HCT116 (cell line): ENCODE measurements around the gene TIRAP. TPM values are rescaled to one million over a fixed set of nuclear protein-coding genes. Genes with fewer than 3 reads are reported as not detected.

ENCODE experiments used
- ATAC-seq: fragments of 200-7000 bp; cut with Tn5 transposase; 2 replicates; pipeline ENCODE4 v1.9.1; 2020; ENCODE audit warnings: mild to moderate bottlenecking, moderate library complexity
- BruUV-seq: library from RNA; stranded (reverse); fragments of 400-500 nt; replicated peaks from 2 replicates; lab custom pipeline; 2021; lab: Mats Ljungman, UMichigan
- CTCF ChIA-PET: fragments of 300-600 bp; sonication (Branson Sonifier 250); formaldehyde crosslinking; loops from one replicate; lab custom pipeline; 2021; ENCODE audit warnings: antibody characterized with exemption; lab: Charles Lee
- POLR2A ChIA-PET: fragments of 300-600, 350-600 bp; sonication (Branson Sonifier 250); formaldehyde crosslinking; loops from one replicate; lab custom pipeline; 2021; ENCODE audit warnings: antibody characterized with exemption; lab: Charles Lee
- RAD21 ChIA-PET, 2 experiments: fragments of 300-600 bp; sonication (Branson Sonifier 250); formaldehyde crosslinking; loops; one replicate each; lab custom pipeline; 2023; ENCODE audit warnings: low total read pairs in 2 of 2; ENCODE audit not compliant: uncharacterized antibody in 2 of 2, unreplicated experiment in 2 of 2, low non-redundant PET in 1 of 2; lab: Charles Lee
- DNase-seq: peaks from one replicate; pipeline ENCODE4 v3.0.0-alpha.2; 2010; ENCODE audit warnings: low read depth, low spot score
- H2AFZ ChIP-seq: fragments of 200-600 bp; shearing (Covaris generic), sonication (generic); 2 replicates; pipeline ENCODE4 v1.6.1; 2017; ENCODE audit warnings: low read depth, mixed run types, mixed read lengths, antibody characterized with exemption, low read length; ENCODE audit not compliant: poor library complexity, severe bottlenecking
- H3K27ac ChIP-seq: 2 replicates; pipeline ENCODE4 v1.5.1; 2012; ENCODE audit warnings: low read depth, low read length
- H3K27me3 ChIP-seq: fragments of 200-600 bp; sonication (generic); 2 replicates; pipeline ENCODE4 v1.6.1; 2016; ENCODE audit warnings: mixed run types, low read length, mixed read lengths; ENCODE audit not compliant: insufficient read depth
- H3K36me3 ChIP-seq, 2 experiments: fragments of 200-500 bp in 1 of 2; fragments of 200-600 bp in 1 of 2; sonication (Bioruptor generic) in 1 of 2; sonication (generic) in 1 of 2; 2 replicates each; pipeline versions ENCODE4 v1.5.1 to v1.6.1; 2014 to 2016; ENCODE audit warnings: low read length in 2 of 2, inconsistent platforms in 1 of 2, mixed read lengths in 1 of 2, mixed run types in 1 of 2; ENCODE audit not compliant: insufficient read depth in 2 of 2, control insufficient read depth in 1 of 2
- H3K4me1 ChIP-seq, 2 experiments: fragments of 200-600 bp in 1 of 2; sonication (generic) in 1 of 2; 2 replicates each; pipeline versions ENCODE4 v1.5.1 to v1.6.1; 2012 to 2017; ENCODE audit warnings: low read length in 2 of 2, inconsistent platforms in 1 of 2, mild to moderate bottlenecking in 1 of 2, mixed read lengths in 1 of 2, mixed run types in 1 of 2, moderate library complexity in 1 of 2; ENCODE audit not compliant: insufficient read depth in 2 of 2, control insufficient read depth in 1 of 2
- H3K4me2 ChIP-seq: fragments of 200-600 bp; sonication (generic); 2 replicates; pipeline ENCODE4 v1.6.1; 2017; ENCODE audit warnings: mixed run types, low read length, mixed read lengths
- H3K4me3 ChIP-seq, 2 experiments: fragments of 200-600 bp in 1 of 2; sonication (generic) in 1 of 2; replicated peaks in 1 of 2; 2 replicates each; pipeline ENCODE4 v1.5.1; 2011 to 2016; ENCODE audit warnings: low read length in 2 of 2, control low read depth in 1 of 2, low read depth in 1 of 2, mild to moderate bottlenecking in 1 of 2, mixed read lengths in 1 of 2, mixed run types in 1 of 2
- H3K79me2 ChIP-seq: fragments of 200-600 bp; sonication (generic); 2 replicates; pipeline ENCODE4 v1.6.1; 2017; ENCODE audit warnings: mild to moderate bottlenecking, mixed run types, low read length, moderate library complexity, mixed read lengths; ENCODE audit not compliant: insufficient read depth
- H3K9ac ChIP-seq: fragments of 200-600 bp; sonication (generic); 2 replicates; pipeline ENCODE4 v1.6.1; 2016; ENCODE audit warnings: low read length, mixed read lengths
- H3K9me2 ChIP-seq: fragments of 200-600 bp; sonication (generic), shearing (Covaris generic); 2 replicates; pipeline ENCODE4 v1.6.1; 2017; ENCODE audit warnings: mixed run types, mild to moderate bottlenecking, moderate library complexity; ENCODE audit not compliant: insufficient read depth
- H3K9me3 ChIP-seq, 2 experiments: fragments of 200-500 bp in 1 of 2; fragments of 200-600 bp in 1 of 2; sonication (Bioruptor generic) in 1 of 2; sonication (generic) in 1 of 2; 2 replicates each; pipeline ENCODE4 v1.6.1; 2014 to 2017; ENCODE audit warnings: low read length in 2 of 2, mixed read lengths in 2 of 2, inconsistent platforms in 1 of 2, low read depth in 1 of 2, mild to moderate bottlenecking in 1 of 2, mixed run types in 1 of 2, moderate library complexity in 1 of 2; ENCODE audit not compliant: control insufficient read depth in 1 of 2, insufficient read depth in 1 of 2
- H4K20me1 ChIP-seq: fragments of 200-600 bp; sonication (generic), shearing (Covaris generic); 2 replicates; pipeline ENCODE4 v1.6.1; 2017; ENCODE audit warnings: mixed run types, mild to moderate bottlenecking, moderate library complexity; ENCODE audit not compliant: insufficient read depth
- CBX3 ChIP-seq: IDR thresholded peaks from 2 replicates; pipeline ENCODE4 v1.6.1; 2012; ENCODE audit warnings: low read depth
- EZH2 ChIP-seq: fragments of 200-600 bp; sonication (generic); IDR thresholded peaks from 2 replicates; pipeline ENCODE4 v1.6.1; 2017; ENCODE audit warnings: antibody characterized with exemption, mixed run types
- EZH2phosphoT487 ChIP-seq: fragments of 200-600 bp; IDR thresholded peaks from 2 replicates; pipeline ENCODE4 v1.6.1; 2018; ENCODE audit warnings: antibody characterized with exemption, borderline replicate concordance
- JUND ChIP-seq: IDR thresholded peaks from 2 replicates; pipeline ENCODE4 v1.6.1; 2012
- POLR2A ChIP-seq: IDR thresholded peaks from 2 replicates; pipeline ENCODE4 v1.7.0; 2011; ENCODE audit warnings: borderline replicate concordance; ENCODE audit not compliant: insufficient read depth, insufficient read length; ENCODE audit errors: extremely low read depth
- POLR2AphosphoS5 ChIP-seq: IDR thresholded peaks from 2 replicates; pipeline ENCODE4 v1.6.1; 2011; ENCODE audit warnings: mild to moderate bottlenecking, low read depth, low read length, moderate library complexity
- RAD21 ChIP-seq: IDR thresholded peaks from 2 replicates; pipeline ENCODE4 v1.6.1; 2012; ENCODE audit warnings: low read depth, mild to moderate bottlenecking
- SP1 ChIP-seq: IDR thresholded peaks from 2 replicates; pipeline ENCODE4 v1.6.1; 2012; ENCODE audit warnings: low read depth
- SRF ChIP-seq: IDR thresholded peaks from 2 replicates; pipeline ENCODE4 v1.6.1; 2012; ENCODE audit warnings: low read depth
- YY1 ChIP-seq: IDR thresholded peaks from 2 replicates; pipeline ENCODE4 v1.6.1; 2011; ENCODE audit warnings: low read length, low read depth, moderate library complexity, mild to moderate bottlenecking; ENCODE audit not compliant: insufficient replicate concordance; ENCODE audit errors: extremely low read depth
- ZFX ChIP-seq: fragments of 450-650 bp; IDR thresholded peaks from 2 replicates; pipeline ENCODE4 v1.6.1; 2017
- ZNF274 ChIP-seq: fragments of 200-500 bp; sonication (Bioruptor generic); IDR thresholded peaks from 2 replicates; pipeline ENCODE4 v1.6.1; 2014; ENCODE audit warnings: mild to moderate bottlenecking, low read depth, low read length, inconsistent platforms
- intact Hi-C: fragments of 100-400 bp; cut with micrococcal nuclease; formaldehyde crosslinking; loops from 2 replicates; pipeline ENCODE4 v1.10.0; 2022
- total RNA-seq: library from RNA; stranded (reverse); gene quantifications from one replicate; pipeline ENCODE4 v1.2.1, GENCODE V29; 2021; ENCODE audit not compliant: unreplicated experiment
- TF ChIP-seq, protein P1 (sequence below): IDR thresholded peaks from 2 replicates; pipeline ENCODE4 v1.6.1; 2012
- TF ChIP-seq, protein P2 (sequence below), 3 experiments: fragments of 200-600 bp in 1 of 3; sonication (generic) in 1 of 3; IDR thresholded peaks in 2 of 3; conservative IDR thresholded peaks in 1 of 3; 2 replicates each; pipeline ENCODE4 v1.5.1; 2012 to 2017; ENCODE audit warnings: low read depth in 2 of 3, low read length in 2 of 3, antibody characterized with exemption in 1 of 3, borderline replicate concordance in 1 of 3, control low read depth in 1 of 3, mild to moderate bottlenecking in 1 of 3, mixed read lengths in 1 of 3, mixed run types in 1 of 3, moderate library complexity in 1 of 3; ENCODE audit not compliant: insufficient read depth in 1 of 3

TIRAP gene
- total RNA-seq, 1 experiment from 2014 or later: 10.8 TPM

DNA sequence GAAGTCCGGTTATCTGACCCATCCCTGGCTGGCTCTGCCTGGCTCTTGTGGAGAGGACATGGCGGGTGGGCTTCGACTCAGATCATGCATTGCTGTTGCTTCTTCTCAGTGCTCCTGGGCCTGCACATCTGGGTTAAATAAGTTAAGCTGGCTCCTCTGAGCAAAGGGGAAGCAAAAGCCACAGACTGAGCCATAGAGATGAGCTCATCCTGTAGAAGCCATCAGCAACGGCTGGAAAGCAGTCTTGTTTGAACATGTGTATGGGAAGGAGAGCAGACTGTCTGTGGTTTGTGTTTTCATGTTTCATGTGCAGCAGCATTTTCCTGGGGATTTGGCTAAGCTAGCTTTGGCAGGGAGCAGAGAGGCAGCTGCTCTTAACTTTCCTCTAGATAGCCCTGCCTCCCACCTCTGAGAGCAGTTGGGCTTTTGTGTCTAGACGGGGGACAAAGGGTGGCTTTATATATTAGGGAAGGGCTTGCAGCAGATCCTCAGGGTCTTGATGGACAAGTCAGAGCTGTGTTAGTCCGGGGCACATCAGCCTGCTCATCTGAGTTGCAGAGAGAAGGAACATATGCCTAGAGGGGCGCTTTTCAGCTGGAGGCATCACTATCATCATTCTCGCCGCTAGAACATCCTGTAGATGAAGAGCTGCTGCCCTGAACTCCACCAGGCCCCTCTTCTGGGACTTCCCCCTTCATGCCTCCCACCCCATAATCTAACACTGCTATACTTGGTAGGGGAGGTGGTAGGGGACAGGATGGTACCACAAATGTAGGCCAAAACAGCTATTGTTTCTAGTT, 35.9 kb downstream of the TIRAP start:
- ChIA-PET POLR2A (interaction anchor here (0.7 kb wide), 1 partner anchor 8 kb away, joined by 3 read pairs; no protein-coding TSS in a partner anchor), RAD21 (no interaction called here), CTCF (interaction anchor here (1.1 to 2.0 kb wide), 2 partner anchors 8 to 162 kb away, joined by 3 to 6 read pairs; no protein-coding TSS in a partner anchor)
- Histone ChIP-seq H3K27ac (no peak overlapping the region), H3K79me2 (no peaks in the 10 kb centered on the region), H3K4me3 (no peak overlapping the region), H3K4me1 (peaks cover 6 to 15% of the 10 kb centered on the region in 2 experiments), H3K36me3 (no peaks in the 10 kb centered on the region), H4K20me1 (no peaks in the 10 kb centered on the region), H3K4me2 (no peak overlapping the region), H2AFZ (no peak overlapping the region), H3K9me3 (no peaks in the 10 kb centered on the region), H3K9ac (no peak overlapping the region), H3K27me3 (no peaks in the 10 kb centered on the region), H3K9me2 (no peaks in the 10 kb centered on the region)
- intact Hi-C loops: loop anchor here (10.0 kb wide), 1 partner anchor 286 kb away; no protein-coding TSS in a partner anchor
- no TSS peak for BruUV-seq
- DNase-seq: no peak
- ATAC-seq: no peak
- TF ChIP-seq JUND (no peak), YY1 (no peak), EZH2phosphoT487 (no peak)
- TF ChIP-seq, protein P1, sequence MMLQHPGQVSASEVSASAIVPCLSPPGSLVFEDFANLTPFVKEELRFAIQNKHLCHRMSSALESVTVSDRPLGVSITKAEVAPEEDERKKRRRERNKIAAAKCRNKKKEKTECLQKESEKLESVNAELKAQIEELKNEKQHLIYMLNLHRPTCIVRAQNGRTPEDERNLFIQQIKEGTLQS: no peak

DNA sequence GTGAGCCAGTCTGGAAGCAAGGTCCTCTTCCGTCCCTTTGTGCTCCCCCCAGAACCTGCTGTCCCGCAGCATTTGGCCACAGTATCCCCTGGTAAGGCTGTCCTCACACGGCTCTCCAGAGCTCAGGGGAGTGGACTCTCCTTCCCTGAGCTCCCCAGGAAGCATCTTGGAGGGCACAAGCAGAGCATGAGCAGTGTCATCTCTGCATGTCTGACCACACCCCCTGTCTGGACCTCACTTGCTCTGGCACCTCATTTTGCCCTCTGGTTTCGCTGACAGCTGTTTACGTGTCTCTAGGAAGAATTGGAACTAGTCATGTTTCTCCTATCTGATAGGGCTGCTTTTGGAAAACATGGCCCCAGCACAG, 36.5 kb downstream of the TIRAP start:
- RAD21 ChIA-PET: no interaction called here
- ATAC-seq (no peak), DNase-seq (no peak)
- H3K4me1 ChIP-seq: peaks cover 6 to 15% of the 10 kb centered on the region in 2 experiments
- POLR2A ChIA-PET: interaction anchor here (0.7 kb wide), 1 partner anchor 9 kb away, joined by 3 read pairs; no protein-coding TSS in a partner anchor
- H3K4me3 ChIP-seq: no peak overlapping the region
- CTCF ChIA-PET: interaction anchor here (1.1 to 2.0 kb wide), 2 partner anchors 9 to 161 kb away, joined by 3 to 6 read pairs; no protein-coding TSS in a partner anchor
- no peak overlapping the region for H3K9ac ChIP-seq
- H3K9me2 ChIP-seq: no peaks in the 10 kb centered on the region
- no peaks in the 10 kb centered on the region for H3K27me3 ChIP-seq
- no peaks in the 10 kb centered on the region for H3K79me2 ChIP-seq
- no TSS peak for BruUV-seq
- no peak overlapping the region for H3K27ac ChIP-seq
- H4K20me1 ChIP-seq: no peaks in the 10 kb centered on the region
- intact Hi-C loops: loop anchor here (10.0 kb wide), 1 partner anchor 285 kb away; no protein-coding TSS in a partner anchor
- H2AFZ ChIP-seq: no peak overlapping the region
- no peaks in the 10 kb centered on the region for H3K36me3 ChIP-seq
- no peak overlapping the region for H3K4me2 ChIP-seq
- H3K9me3 ChIP-seq: no peaks in the 10 kb centered on the region
- TF ChIP-seq SP1: no peak
- TF ChIP-seq ZNF274: no peak
- TF ChIP-seq POLR2A: no peak
- no peak for TF ChIP-seq SRF
- TF ChIP-seq ZFX: no peak
- TF ChIP-seq RAD21: no peak
- TF ChIP-seq, protein P2, sequence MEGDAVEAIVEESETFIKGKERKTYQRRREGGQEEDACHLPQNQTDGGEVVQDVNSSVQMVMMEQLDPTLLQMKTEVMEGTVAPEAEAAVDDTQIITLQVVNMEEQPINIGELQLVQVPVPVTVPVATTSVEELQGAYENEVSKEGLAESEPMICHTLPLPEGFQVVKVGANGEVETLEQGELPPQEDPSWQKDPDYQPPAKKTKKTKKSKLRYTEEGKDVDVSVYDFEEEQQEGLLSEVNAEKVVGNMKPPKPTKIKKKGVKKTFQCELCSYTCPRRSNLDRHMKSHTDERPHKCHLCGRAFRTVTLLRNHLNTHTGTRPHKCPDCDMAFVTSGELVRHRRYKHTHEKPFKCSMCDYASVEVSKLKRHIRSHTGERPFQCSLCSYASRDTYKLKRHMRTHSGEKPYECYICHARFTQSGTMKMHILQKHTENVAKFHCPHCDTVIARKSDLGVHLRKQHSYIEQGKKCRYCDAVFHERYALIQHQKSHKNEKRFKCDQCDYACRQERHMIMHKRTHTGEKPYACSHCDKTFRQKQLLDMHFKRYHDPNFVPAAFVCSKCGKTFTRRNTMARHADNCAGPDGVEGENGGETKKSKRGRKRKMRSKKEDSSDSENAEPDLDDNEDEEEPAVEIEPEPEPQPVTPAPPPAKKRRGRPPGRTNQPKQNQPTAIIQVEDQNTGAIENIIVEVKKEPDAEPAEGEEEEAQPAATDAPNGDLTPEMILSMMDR (IDR thresholded peaks at IDR 0.05 in 2 of 3, conservative IDR thresholded peaks at IDR 0.05 in 1 of 3; ENCODE audit: borderline replicate concordance in 1 of 3, insufficient read depth in 1 of 3, low read depth in 2 of 3, low read length in 2 of 3): no peak
- TF ChIP-seq EZH2: no peak
- no peak for TF ChIP-seq CBX3
- no peak for TF ChIP-seq POLR2AphosphoS5
